ENCODE data around the gene SNRPA.

DNA sequence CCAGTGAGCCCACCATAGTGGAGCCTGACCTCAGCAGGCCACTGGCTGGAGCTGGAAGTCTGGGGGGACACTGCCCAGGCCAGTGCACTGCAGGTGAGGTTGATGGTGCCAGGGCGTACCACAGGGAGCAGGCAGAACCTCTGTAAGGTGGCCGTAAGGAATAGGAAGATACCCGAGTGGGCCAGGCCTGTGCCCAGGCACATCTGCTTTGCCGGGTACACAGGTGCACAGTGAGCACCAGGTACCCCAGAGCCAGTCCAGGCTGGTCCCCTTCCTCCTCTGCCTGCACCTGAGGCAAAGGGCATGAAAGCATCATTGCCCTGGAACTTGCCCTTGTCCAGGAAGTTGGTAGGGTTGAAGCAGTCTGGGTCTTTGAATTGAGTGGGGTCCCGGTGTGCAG, 57.5 kb downstream of the SNRPA start:
- TF ChIP-seq POLR2AphosphoS5 (IDR thresholded peaks at IDR 0.05; ENCODE audit: low read depth, low read length): peak; percentile 36; the same call in 1 of the 2 replicates
- TF ChIP-seq, protein P1, sequence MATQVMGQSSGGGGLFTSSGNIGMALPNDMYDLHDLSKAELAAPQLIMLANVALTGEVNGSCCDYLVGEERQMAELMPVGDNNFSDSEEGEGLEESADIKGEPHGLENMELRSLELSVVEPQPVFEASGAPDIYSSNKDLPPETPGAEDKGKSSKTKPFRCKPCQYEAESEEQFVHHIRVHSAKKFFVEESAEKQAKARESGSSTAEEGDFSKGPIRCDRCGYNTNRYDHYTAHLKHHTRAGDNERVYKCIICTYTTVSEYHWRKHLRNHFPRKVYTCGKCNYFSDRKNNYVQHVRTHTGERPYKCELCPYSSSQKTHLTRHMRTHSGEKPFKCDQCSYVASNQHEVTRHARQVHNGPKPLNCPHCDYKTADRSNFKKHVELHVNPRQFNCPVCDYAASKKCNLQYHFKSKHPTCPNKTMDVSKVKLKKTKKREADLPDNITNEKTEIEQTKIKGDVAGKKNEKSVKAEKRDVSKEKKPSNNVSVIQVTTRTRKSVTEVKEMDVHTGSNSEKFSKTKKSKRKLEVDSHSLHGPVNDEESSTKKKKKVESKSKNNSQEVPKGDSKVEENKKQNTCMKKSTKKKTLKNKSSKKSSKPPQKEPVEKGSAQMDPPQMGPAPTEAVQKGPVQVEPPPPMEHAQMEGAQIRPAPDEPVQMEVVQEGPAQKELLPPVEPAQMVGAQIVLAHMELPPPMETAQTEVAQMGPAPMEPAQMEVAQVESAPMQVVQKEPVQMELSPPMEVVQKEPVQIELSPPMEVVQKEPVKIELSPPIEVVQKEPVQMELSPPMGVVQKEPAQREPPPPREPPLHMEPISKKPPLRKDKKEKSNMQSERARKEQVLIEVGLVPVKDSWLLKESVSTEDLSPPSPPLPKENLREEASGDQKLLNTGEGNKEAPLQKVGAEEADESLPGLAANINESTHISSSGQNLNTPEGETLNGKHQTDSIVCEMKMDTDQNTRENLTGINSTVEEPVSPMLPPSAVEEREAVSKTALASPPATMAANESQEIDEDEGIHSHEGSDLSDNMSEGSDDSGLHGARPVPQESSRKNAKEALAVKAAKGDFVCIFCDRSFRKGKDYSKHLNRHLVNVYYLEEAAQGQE (IDR thresholded peaks at IDR 0.05; ENCODE audit: insufficient read depth in 1 of 2, low read depth in 2 of 2, low read length in 2 of 2): no peak

Measured in PFSK-1 (cell line).